Stimulated activated memory B cell treated with anti-CD40 and anti-IgM and Interleukin-4, amounts not matched to agents 10 μg/mL and 1 μg/mL and 100 μg/mL, for 72 hours (primary cell): ENCODE results near the gene SLC35A5.

ENCODE experiments used
- ATAC-seq: fragments of 150-1000 bp; cut with Tn5 transposase; 2 replicates; pipeline ENCODE4 v1.10.0; 2021
- H3K27ac Mint-ChIP-seq: one replicate; pipeline ENCODE4 v1.8.0; 2022; ENCODE audit warnings: mild to moderate bottlenecking, mixed read lengths
- H3K27me3 Mint-ChIP-seq: one replicate; pipeline ENCODE4 v1.8.0; 2022; ENCODE audit warnings: mixed read lengths
- H3K36me3 Mint-ChIP-seq: one replicate; pipeline ENCODE4 v1.8.0; 2022; ENCODE audit warnings: mixed read lengths
- H3K4me1 Mint-ChIP-seq: one replicate; pipeline ENCODE4 v1.8.0; 2022; ENCODE audit warnings: mixed read lengths
- H3K4me3 Mint-ChIP-seq: one replicate; pipeline ENCODE4 v1.8.0; 2022; ENCODE audit warnings: mild to moderate bottlenecking, moderate library complexity, mixed read lengths
- H3K9me3 Mint-ChIP-seq: one replicate; pipeline ENCODE4 v1.8.0; 2022; ENCODE audit warnings: mixed read lengths

The SLC35A5 gene

GRCh38 chr3:112629425-112629824, 67.6 kb downstream of the SLC35A5 start:
- Mint-ChIP-seq H3K4me1 (peaks cover 12% of the 10 kb centered on the region), H3K4me3 (no peak overlapping the region), H3K27ac (no peak overlapping the region), H3K27me3 (no peaks in the 10 kb centered on the region), H3K9me3 (no peaks in the 10 kb centered on the region), H3K36me3 (no peaks in the 10 kb centered on the region)
- ATAC-seq, result peak; percentile 72

DNA sequence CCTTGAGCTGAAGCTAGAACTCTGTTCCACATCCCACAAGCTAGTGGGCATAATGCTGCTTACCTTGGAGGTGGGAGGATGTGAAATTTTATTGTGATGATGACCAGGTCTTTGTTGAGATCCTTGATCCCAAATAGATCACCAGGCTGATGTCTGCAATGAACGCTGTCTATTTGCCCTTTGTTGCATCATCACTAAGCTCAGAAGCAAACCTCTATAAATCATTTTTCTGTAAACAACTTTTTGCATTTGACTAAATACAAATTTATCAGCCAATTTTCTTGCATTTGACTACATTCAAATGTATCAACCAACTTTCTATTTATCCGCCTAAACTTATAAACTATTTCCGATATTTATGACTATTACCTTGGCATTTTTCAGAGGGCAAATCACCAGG, 69.4 kb downstream of the SLC35A5 start:
- no peak overlapping the region for H3K4me3 Mint-ChIP-seq
- H3K27ac Mint-ChIP-seq, result no peak overlapping the region
- no peaks in the 10 kb centered on the region for H3K27me3 Mint-ChIP-seq
- no peaks in the 10 kb centered on the region for H3K36me3 Mint-ChIP-seq
- peaks cover 19% of the 10 kb centered on the region for H3K4me1 Mint-ChIP-seq
- H3K9me3 Mint-ChIP-seq, result no peaks in the 10 kb centered on the region
- ATAC-seq, result no peak

DNA sequence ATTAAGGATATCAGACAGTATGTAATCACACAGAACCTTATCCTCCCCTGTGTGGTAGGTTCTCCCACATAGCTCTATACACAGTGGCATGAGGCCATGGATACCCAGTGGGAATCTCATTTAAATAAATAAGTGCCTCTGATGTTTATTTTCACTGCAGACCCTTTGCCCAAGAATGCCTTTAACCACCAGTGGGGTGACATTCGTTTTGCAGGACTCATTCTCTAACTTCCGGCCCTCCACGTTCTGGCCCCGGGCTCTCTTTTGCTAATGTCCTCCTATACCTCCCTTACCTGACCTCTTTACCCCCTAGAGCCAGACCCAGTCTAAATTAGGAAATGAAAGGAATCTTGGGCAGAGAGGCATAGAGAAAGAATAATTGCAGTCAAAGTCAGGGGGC, 70.8 kb downstream of the SLC35A5 start:
- no peaks in the 10 kb centered on the region for H3K36me3 Mint-ChIP-seq
- no peaks in the 10 kb centered on the region for H3K27me3 Mint-ChIP-seq
- no peak for ATAC-seq
- H3K4me1 Mint-ChIP-seq, result peaks cover 19% of the 10 kb centered on the region
- no peak overlapping the region for H3K27ac Mint-ChIP-seq
- no peak overlapping the region for H3K4me3 Mint-ChIP-seq
- H3K9me3 Mint-ChIP-seq, result no peaks in the 10 kb centered on the region

DNA sequence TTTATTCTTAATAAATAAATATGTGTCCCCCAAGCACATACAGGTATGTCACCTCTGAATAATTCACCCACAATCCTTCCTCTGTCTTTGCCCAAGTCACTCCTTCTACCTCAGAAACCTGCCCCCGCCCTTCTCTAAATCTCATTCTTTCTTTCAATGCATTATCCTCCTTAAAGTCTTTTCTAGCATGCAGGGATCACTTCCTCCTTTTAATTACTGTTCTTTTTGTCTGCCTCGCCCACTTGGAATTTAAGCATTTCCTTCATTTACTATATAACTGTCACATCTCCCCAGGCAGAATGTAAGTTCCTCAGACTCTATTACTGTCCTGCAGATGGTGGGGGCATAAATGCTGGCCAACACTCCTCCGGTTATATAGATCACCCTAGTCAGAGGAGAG, 71.3 kb downstream of the SLC35A5 start:
- Mint-ChIP-seq H3K36me3 (no peaks in the 10 kb centered on the region), H3K9me3 (no peaks in the 10 kb centered on the region), H3K4me3 (no peak overlapping the region), H3K27me3 (no peaks in the 10 kb centered on the region), H3K27ac (no peak overlapping the region), H3K4me1 (peaks cover 19% of the 10 kb centered on the region)
- ATAC-seq, result no peak

GRCh38 chr3:112633757-112634156, 71.9 kb downstream of the SLC35A5 start:
- ATAC-seq, result no peak
- Mint-ChIP-seq H3K9me3 (no peaks in the 10 kb centered on the region), H3K4me3 (no peak overlapping the region), H3K27ac (no peak overlapping the region), H3K4me1 (peaks cover 19% of the 10 kb centered on the region), H3K36me3 (no peaks in the 10 kb centered on the region), H3K27me3 (no peaks in the 10 kb centered on the region)

GRCh38 chr3:112634786-112635541, 73.1 kb downstream of the SLC35A5 start:
- H3K27me3 Mint-ChIP-seq, result no peaks in the 10 kb centered on the region
- peaks cover 13% of the 10 kb centered on the region for H3K4me1 Mint-ChIP-seq
- H3K36me3 Mint-ChIP-seq, result no peaks in the 10 kb centered on the region
- H3K9me3 Mint-ChIP-seq, result no peaks in the 10 kb centered on the region
- no peak for ATAC-seq
- no peak overlapping the region for H3K4me3 Mint-ChIP-seq
- H3K27ac Mint-ChIP-seq, result no peak overlapping the region
